Kidney epithelial cell (primary cell): ENCODE data around the gene SLC41A3. TPM values are rescaled to one million over a fixed set of nuclear protein-coding genes. Genes with fewer than 3 reads are reported as not detected.
"Not testable (repeated sequence)": the region's sequence is repeated elsewhere in the genome, so short reads cannot be mapped to it uniquely, and the experiment has no call there.

ENCODE experiments used
- DNase-seq: peaks from one replicate; pipeline ENCODE4 v3.0.0-alpha.2; 2010; ENCODE audit warnings: low read depth
- H3K27me3 ChIP-seq: 2 replicates; pipeline ENCODE4 v1.6.0; 2011; ENCODE audit warnings: low read length; ENCODE audit not compliant: control insufficient read depth, insufficient read depth
- H3K36me3 ChIP-seq: 2 replicates; pipeline ENCODE4 v1.5.1; 2011; ENCODE audit warnings: low read length; ENCODE audit not compliant: control insufficient read depth, insufficient read depth
- H3K4me3 ChIP-seq: 2 replicates; pipeline ENCODE4 v1.5.1; 2011; ENCODE audit warnings: low read depth, mild to moderate bottlenecking, control low read depth, low read length
- total RNA-seq: library from RNA; depleted of rRNA; stranded (reverse); fragments of >200 nt; gene quantifications from 2 replicates; pipeline ENCODE4 v1.2.3, GENCODE V29; 2015
- TF ChIP-seq, protein P1 (sequence below): IDR thresholded peaks from 2 replicates; pipeline ENCODE4 v1.5.1; 2011; ENCODE audit warnings: mild to moderate bottlenecking, moderate library complexity, low read length, control low read depth, inconsistent platforms; ENCODE audit not compliant: insufficient read depth, poor library complexity, severe bottlenecking

The SLC41A3 gene
- total RNA-seq, 1 donor from 2014 or later: 74.9 TPM

DNA sequence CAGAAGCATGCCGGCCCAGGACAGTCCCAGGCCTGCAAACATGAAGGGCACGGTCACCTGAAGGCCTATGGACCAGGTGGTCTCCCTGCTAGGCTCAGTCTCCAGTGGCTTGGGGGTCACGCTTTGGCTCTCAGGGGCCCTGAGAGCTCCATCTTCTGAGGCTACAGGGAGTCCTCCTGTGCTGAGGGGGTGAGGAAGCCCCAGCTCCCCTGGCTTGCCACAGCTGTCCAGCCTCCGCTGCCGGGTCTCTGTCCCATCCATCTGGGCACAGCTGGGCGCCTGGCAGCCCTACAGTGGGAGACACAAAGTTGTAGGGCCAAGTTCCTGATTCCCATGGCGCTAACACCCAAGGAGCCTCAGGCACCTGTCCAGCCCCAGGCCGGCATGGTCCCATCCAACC is 16.0 kb downstream of the SLC41A3 start:
- Histone ChIP-seq H3K27me3 (no peaks in the 10 kb centered on the region), H3K4me3 (no peak overlapping the region), H3K36me3 (no peaks in the 10 kb centered on the region)
- DNase-seq: no peak
- TF ChIP-seq, protein P1, sequence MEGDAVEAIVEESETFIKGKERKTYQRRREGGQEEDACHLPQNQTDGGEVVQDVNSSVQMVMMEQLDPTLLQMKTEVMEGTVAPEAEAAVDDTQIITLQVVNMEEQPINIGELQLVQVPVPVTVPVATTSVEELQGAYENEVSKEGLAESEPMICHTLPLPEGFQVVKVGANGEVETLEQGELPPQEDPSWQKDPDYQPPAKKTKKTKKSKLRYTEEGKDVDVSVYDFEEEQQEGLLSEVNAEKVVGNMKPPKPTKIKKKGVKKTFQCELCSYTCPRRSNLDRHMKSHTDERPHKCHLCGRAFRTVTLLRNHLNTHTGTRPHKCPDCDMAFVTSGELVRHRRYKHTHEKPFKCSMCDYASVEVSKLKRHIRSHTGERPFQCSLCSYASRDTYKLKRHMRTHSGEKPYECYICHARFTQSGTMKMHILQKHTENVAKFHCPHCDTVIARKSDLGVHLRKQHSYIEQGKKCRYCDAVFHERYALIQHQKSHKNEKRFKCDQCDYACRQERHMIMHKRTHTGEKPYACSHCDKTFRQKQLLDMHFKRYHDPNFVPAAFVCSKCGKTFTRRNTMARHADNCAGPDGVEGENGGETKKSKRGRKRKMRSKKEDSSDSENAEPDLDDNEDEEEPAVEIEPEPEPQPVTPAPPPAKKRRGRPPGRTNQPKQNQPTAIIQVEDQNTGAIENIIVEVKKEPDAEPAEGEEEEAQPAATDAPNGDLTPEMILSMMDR: no peak

DNA sequence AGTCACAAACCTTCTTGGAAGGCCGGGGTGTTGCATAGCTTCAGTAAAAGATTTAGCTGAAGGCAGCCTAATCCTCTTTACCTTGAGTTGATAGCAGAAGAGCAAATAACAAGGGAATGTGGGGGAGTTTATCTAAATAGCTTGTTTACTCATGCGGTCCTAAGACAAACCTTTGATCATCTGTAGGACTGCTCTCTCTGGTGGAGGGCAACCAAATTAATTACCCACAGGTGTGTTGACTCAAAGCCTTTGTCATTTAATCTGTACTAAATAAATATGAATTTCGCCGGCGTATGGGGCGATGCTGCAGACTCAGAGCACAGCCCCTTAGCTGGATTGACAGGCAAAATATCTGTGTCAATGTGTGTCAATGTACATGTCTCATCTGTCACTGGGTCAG is 17.2 kb downstream of the SLC41A3 start:
- not testable (repeated sequence) for H3K27me3 ChIP-seq, H3K4me3 ChIP-seq, H3K36me3 ChIP-seq, DNase-seq

DNA sequence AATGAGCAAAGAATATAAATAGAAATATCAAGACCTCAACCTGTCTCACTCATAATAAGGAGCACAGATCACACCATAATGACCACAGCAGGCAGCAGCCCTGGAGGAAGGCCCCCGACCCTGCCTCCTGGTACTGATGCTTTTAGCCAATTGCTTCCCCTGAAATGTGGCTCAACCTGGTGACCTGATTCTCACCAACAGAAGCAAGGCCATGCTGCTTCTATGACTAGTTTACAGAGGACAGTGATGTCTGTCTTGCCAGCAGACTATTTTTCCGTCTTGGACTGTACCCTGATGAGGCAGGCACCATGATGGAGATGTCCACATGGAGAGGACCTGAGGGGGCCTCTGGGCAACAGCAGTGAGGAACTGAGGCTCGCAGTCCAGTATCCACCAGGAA is 18.0 kb downstream of the SLC41A3 start:
- no peaks in the 10 kb centered on the region for H3K27me3 ChIP-seq
- no peaks in the 10 kb centered on the region for H3K36me3 ChIP-seq
- H3K4me3 ChIP-seq: no peak overlapping the region
- TF ChIP-seq, protein P1: no peak
- no peak for DNase-seq

DNA sequence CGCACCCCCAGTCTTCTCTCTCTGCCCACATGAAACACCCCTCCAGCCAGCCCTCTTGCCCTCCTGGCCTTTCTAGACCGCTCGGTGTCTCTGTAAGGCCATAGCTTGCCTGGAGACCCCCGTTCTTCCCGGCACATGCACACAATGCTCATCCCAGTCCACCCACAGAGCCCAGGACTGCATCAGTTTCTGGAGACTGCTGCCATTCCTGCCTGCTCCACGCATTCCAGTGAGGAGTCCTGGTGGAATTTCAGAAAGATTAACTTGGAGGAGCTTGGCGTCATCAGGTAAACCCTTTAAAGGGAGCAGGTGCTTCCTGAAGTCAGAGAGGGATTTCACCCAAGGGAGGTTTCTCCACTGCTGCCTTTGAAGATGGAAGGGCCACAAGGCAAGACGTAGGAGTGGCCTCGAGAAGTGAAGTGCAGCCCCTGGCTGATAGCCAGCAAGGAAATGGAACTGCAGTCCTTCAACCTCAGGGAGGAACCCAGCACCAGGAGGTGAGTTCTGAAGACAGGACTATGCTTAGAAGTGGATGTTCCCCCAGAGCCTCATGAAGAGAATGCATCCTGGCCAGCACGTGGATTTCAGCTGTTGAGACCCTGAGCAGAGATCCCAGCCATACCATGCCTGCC is 19.2 kb downstream of the SLC41A3 start:
- no peak for DNase-seq
- Histone ChIP-seq H3K36me3 (no peaks in the 10 kb centered on the region), H3K27me3 (no peaks in the 10 kb centered on the region), H3K4me3 (no peak overlapping the region)
- TF ChIP-seq, protein P1: no peak

DNA sequence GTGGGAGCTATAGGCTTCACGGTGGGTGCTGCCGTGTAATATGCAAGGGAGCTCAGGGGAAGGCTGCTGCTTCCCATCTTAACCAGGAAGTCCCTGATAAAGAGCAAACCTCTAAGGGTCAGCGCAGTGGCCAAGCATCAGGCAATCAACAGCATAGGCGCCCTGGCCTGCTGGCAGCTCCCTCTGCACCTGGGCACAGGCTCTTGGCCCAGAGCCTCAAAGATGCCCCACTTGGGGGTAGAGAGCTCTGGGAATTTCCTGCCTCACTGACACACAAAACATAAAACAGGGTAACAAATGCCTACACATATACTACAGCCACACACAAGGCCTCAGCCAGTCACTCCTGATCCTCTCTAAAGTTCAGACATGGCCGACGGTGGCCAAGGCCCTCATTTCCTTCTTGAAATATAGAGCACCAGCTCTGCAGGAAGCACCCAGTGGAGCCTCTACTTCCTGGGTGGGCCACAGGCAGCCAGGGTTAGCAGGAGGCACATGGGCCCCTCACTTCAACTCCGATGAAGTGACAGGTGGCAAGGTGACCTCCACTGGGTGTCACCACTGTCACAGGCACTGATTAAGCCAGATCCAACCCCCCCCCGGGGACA is 20.5 kb downstream of the SLC41A3 start:
- H3K36me3 ChIP-seq: no peaks in the 10 kb centered on the region
- DNase-seq: no peak
- H3K4me3 ChIP-seq: no peak overlapping the region
- H3K27me3 ChIP-seq: no peaks in the 10 kb centered on the region
- TF ChIP-seq, protein P1: no peak

DNA sequence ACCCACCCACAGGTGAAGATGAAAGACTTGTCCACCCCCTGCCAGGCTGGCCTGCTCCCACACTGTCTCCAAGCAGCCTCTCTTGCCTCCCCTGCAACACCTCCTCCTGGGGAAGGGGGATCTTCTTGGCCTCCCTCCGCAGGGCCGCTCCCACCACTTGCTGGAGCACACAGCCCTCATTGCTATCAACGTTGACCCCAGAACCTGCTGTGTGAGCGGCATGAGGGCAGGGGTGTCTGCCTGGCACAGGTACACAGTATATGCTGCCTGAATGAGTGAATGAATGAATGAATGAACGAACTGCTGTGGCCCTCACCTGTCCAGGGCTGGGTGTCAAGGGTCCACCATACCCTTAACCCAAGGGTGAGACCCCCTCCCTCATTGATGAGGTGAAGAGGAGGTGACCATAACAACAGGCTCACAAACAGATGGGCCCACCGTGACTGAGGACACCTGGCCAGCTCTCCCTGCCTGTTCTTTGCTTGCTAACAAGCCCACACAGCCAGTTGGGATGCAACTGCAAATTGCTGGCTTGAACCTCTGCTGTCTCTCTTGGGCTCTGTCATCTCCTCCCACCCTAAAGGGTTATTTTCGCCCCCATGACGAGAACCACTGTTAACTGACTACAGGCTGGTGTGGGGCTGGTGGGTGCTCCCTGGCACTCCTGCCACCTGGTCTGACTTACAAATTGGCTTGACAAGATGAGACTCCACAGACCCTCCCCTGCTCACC is 22.5 kb downstream of the SLC41A3 start:
- H3K4me3 ChIP-seq: no peak overlapping the region
- no peak for DNase-seq
- no peaks in the 10 kb centered on the region for H3K27me3 ChIP-seq
- no peaks in the 10 kb centered on the region for H3K36me3 ChIP-seq
- TF ChIP-seq, protein P1: no peak
